CD4-positive, alpha-beta T cell (primary cell): ENCODE measurements around the gene IRF8. TPM values are rescaled to one million over a fixed set of nuclear protein-coding genes. Genes with fewer than 3 reads are reported as not detected.

Source experiments
- ATAC-seq: fragments of 200-7000 bp; cut with Tn5 transposase; one replicate; pipeline ENCODE4 v1.10.0; 2022; ENCODE audit warnings: mild to moderate bottlenecking; ENCODE audit not compliant: poor library complexity
- CTCF ChIA-PET: fragments of 350-600 bp; sonication (Branson Sonifier 250); formaldehyde crosslinking; loops from one replicate; lab custom pipeline; 2021; ENCODE audit warnings: antibody characterized with exemption, inconsistent platforms; lab: Charles Lee
- POLR2A ChIA-PET: fragments of 350-600 bp; sonication (Branson Sonifier 250); formaldehyde crosslinking; loops from one replicate; lab custom pipeline; 2021; ENCODE audit warnings: antibody characterized with exemption, inconsistent platforms; lab: Charles Lee
- DNase-seq, 14 experiments: peaks; one replicate each; pipeline ENCODE4 v3.0.0-alpha.2; 2013 to 2020; ENCODE audit warnings: mixed read lengths in 2 of 14
- H3K27ac ChIP-seq, 2 donors: one replicate each; pipeline versions ENCODE4 v1.5.1 to v1.7.0; 2013; ENCODE audit warnings: low read length in 2 of 2, low read depth in 1 of 2, mild to moderate bottlenecking in 1 of 2
- H3K27me3 ChIP-seq, 2 experiments: 1 replicate in 1 of 2; 2 replicates in 1 of 2; pipeline versions ENCODE4 v1.6.1 to v1.7.0; 2013; ENCODE audit warnings: low read length in 2 of 2, control low read depth in 1 of 2, mild to moderate bottlenecking in 1 of 2, moderate library complexity in 1 of 2; ENCODE audit not compliant: insufficient read depth in 2 of 2, control insufficient read depth in 1 of 2
- H3K36me3 ChIP-seq: one replicate; pipeline ENCODE4 v1.6.1; 2013; ENCODE audit warnings: low read length, control low read depth; ENCODE audit not compliant: insufficient read depth
- H3K4me1 ChIP-seq: one replicate; pipeline ENCODE4 v1.6.1; 2013; ENCODE audit warnings: low read length, control low read depth; ENCODE audit not compliant: insufficient read depth
- H3K4me3 ChIP-seq: one replicate; pipeline ENCODE4 v1.5.1; 2013; ENCODE audit warnings: mild to moderate bottlenecking, low read length, moderate library complexity
- H3K9me3 ChIP-seq, 2 experiments: 1 replicate in 1 of 2; 2 replicates in 1 of 2; pipeline versions ENCODE4 v1.6.1 to v1.7.0; 2013; ENCODE audit warnings: low read length in 2 of 2, mild to moderate bottlenecking in 2 of 2, control low read depth in 1 of 2, moderate library complexity in 1 of 2; ENCODE audit not compliant: control insufficient read depth in 1 of 2, insufficient read depth in 1 of 2
- H3K27ac Mint-ChIP-seq: one replicate; pipeline ENCODE4 v1.8.0; 2020; ENCODE audit warnings: mixed read lengths
- H3K27me3 Mint-ChIP-seq: one replicate; pipeline ENCODE4 v1.8.0; 2021; ENCODE audit warnings: mixed read lengths
- H3K36me3 Mint-ChIP-seq: one replicate; pipeline ENCODE4 v1.8.0; 2021; ENCODE audit warnings: low read depth, mixed read lengths
- H3K4me1 Mint-ChIP-seq: one replicate; pipeline ENCODE4 v1.8.0; 2021; ENCODE audit warnings: low read depth, mixed read lengths
- H3K4me3 Mint-ChIP-seq: one replicate; pipeline ENCODE4 v1.8.0; 2020; ENCODE audit warnings: mild to moderate bottlenecking, mixed read lengths
- H3K9me3 Mint-ChIP-seq: one replicate; pipeline ENCODE4 v1.8.0; 2020; ENCODE audit warnings: mixed read lengths
- intact Hi-C, 2 experiments: fragments of 100-400 bp; cut with DNase I in 1 of 2; cut with micrococcal nuclease in 1 of 2; formaldehyde crosslinking; loops; one replicate each; pipeline versions ENCODE4 v1.15.1 to v1.9.0; 2023 to 2025; cut with DNase I, micrococcal nuclease
- total RNA-seq, 174 experiments: library from RNA in 2 of 174; stranded (reverse) in 2 of 174; gene quantifications; one replicate each; pipeline ENCODE4 v1.2.3 and lab custom pipeline; 2021 to 2026
- TF ChIP-seq, protein P1 (sequence below): fragments of 200-600 bp; IDR thresholded peaks from one replicate; pipeline ENCODE4 v1.8.0; 2022; ENCODE audit warnings: antibody characterized with exemption, mild to moderate bottlenecking

The IRF8 gene
- total RNA-seq, 2 experiments from 2014 or later = 11.3 to 13.2 TPM

DNA sequence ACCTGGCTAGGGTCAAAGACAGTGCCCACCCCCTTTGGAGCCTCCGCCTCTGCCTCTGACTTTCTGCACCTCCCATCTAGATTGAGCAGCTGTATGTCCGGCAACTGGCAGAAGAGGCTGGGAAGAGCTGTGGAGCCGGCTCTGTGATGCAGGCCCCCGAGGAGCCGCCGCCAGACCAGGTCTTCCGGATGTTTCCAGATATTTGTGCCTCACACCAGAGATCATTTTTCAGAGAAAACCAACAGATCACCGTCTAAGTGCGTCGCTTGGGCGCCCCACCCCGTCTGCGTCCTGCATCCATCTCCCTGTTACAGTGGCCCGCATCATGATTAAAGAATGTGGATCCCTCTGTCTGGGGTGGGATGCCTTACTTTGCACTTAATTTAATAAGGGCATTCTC, 22.1 kb downstream of the IRF8 start:
- H3K4me1 Mint-ChIP-seq = no peaks in the 10 kb centered on the region
- Histone ChIP-seq H3K27me3 (no peaks in the 10 kb centered on the region), H3K27ac (no peak overlapping the region), H3K4me3 (no peak overlapping the region), H3K4me1 (peaks cover 8% of the 10 kb centered on the region), H3K36me3 (peaks cover 3% of the 10 kb centered on the region), H3K9me3 (no peaks in the 10 kb centered on the region)
- ChIA-PET POLR2A (no interaction called here), CTCF (no interaction called here)
- DNase-seq (no peak), ATAC-seq (no peak)
- no peak overlapping the region for H3K27ac Mint-ChIP-seq
- intact Hi-C loops = no loop called here
- no peak overlapping the region for H3K4me3 Mint-ChIP-seq
- peaks cover 12% of the 10 kb centered on the region for H3K36me3 Mint-ChIP-seq
- H3K9me3 Mint-ChIP-seq = no peaks in the 10 kb centered on the region
- TF ChIP-seq, protein P1, sequence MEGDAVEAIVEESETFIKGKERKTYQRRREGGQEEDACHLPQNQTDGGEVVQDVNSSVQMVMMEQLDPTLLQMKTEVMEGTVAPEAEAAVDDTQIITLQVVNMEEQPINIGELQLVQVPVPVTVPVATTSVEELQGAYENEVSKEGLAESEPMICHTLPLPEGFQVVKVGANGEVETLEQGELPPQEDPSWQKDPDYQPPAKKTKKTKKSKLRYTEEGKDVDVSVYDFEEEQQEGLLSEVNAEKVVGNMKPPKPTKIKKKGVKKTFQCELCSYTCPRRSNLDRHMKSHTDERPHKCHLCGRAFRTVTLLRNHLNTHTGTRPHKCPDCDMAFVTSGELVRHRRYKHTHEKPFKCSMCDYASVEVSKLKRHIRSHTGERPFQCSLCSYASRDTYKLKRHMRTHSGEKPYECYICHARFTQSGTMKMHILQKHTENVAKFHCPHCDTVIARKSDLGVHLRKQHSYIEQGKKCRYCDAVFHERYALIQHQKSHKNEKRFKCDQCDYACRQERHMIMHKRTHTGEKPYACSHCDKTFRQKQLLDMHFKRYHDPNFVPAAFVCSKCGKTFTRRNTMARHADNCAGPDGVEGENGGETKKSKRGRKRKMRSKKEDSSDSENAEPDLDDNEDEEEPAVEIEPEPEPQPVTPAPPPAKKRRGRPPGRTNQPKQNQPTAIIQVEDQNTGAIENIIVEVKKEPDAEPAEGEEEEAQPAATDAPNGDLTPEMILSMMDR = no peak
- no peaks in the 10 kb centered on the region for H3K27me3 Mint-ChIP-seq

DNA sequence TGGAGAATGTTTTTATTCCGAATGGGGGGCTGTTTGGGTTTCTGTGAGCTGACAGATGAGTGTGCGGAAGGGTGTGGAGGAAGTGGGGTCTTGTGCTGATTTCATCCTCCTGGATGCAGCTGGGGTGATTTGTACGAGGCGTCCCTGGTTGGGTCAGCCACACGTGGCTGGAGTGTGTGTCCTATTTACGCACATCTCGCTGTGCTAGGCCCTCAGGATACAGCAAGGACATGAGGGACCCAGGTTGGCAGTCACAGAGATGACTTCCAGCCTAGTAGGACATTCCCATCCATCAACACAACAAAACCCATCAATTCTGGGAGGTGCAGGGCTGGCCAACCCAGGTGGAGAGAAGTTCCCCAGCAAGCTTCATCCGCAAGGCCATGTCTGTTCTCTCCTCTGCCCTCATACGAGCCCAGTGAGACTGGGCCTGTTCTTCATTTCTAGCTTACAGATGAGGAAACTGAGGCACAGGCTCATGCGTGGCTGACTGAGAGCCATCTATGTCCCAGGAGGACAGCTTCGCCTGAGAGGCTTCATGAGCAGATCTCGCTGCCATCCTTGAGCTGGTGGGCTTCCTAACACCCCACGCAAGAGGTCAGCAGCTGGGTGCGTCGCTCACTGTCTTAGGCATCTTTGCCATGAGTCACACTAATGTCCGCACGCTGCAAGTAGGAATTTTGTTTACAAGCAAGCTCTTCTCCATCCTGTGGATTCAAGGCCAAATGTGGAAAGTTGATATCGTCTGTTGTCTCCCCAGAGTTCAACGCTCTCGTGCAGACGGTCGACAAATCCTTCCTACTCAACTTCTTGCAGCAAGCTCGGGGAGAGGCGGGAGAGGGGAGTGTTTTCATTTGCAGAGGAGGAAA, 24.4 kb downstream of the IRF8 start:
- Mint-ChIP-seq H3K4me1 (no peaks in the 10 kb centered on the region), H3K9me3 (no peaks in the 10 kb centered on the region), H3K4me3 (no peak overlapping the region), H3K27me3 (no peaks in the 10 kb centered on the region), H3K36me3 (peaks cover 7% of the 10 kb centered on the region), H3K27ac (no peak overlapping the region)
- intact Hi-C loops = no loop called here
- Histone ChIP-seq H3K27me3 (no peaks in the 10 kb centered on the region), H3K9me3 (no peaks in the 10 kb centered on the region), H3K4me3 (no peak overlapping the region), H3K4me1 (peaks cover 8% of the 10 kb centered on the region), H3K36me3 (peaks cover 3% of the 10 kb centered on the region), H3K27ac (no peak overlapping the region)
- TF ChIP-seq, protein P1 = no peak
- POLR2A ChIA-PET = no interaction called here
- DNase-seq (no peak), ATAC-seq (no peak)
- CTCF ChIA-PET = no interaction called here

- no peak for ATAC-seq
- Histone ChIP-seq H3K27me3 (no peaks in the 10 kb centered on the region), H3K36me3 (no peaks in the 10 kb centered on the region), H3K9me3 (no peaks in the 10 kb centered on the region), H3K27ac (no peak overlapping the region), H3K4me3 (no peak overlapping the region), H3K4me1 (peaks cover 8% of the 10 kb centered on the region)
- DNase-seq = no peak
- no peaks in the 10 kb centered on the region for H3K27me3 Mint-ChIP-seq
- H3K27ac Mint-ChIP-seq = no peak overlapping the region
- intact Hi-C loops = no loop called here
- POLR2A ChIA-PET = no interaction called here
- H3K4me3 Mint-ChIP-seq = no peak overlapping the region
- no peaks in the 10 kb centered on the region for H3K4me1 Mint-ChIP-seq
- TF ChIP-seq, protein P1 = no peak
- peaks cover 4% of the 10 kb centered on the region for H3K36me3 Mint-ChIP-seq
- H3K9me3 Mint-ChIP-seq = no peaks in the 10 kb centered on the region
- CTCF ChIA-PET = no interaction called here
Measured at GRCh38 chr16:85924675-85925074, 25.7 kb downstream of the IRF8 start.
